Stimulated activated CD8-positive, alpha-beta memory T cell treated with anti-CD3 and anti-CD28 coated beads, Interleukin-7, amount 100 ng/mL, for 48 hours (primary cell): ENCODE measurements around the gene SAA2.
"Not testable (repeated sequence)": the region's sequence is repeated elsewhere in the genome, so short reads cannot be mapped to it uniquely, and the experiment has no call there.

Experiments used
- DNase-seq, 2 donors: peaks; one replicate each; pipeline ENCODE4 v3.0.0-alpha.2; 2020; ENCODE audit warnings: low read depth in 1 of 2; ENCODE audit errors: extremely low read depth in 1 of 2

SAA2 gene

DNA sequence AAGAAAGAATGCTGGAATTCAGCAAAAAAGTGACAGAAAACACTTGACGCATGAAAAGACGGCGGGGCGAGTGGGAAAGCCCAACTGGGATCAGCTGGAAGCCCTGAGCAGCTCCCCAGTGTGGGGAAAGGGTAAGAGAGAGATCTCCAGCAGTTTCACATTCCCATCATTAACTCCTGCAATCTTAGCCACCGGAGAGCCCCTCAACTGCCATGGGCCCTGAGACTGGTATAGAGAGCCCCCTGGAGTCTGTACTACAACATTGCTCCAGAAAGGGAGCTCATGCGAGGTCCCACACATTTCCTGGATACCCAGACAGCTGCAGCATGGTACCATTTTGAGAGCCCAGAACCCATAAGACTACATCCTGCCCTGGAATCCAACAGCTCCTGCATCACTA, 44.7 kb downstream of the SAA2 start:
- DNase-seq: no peak

DNA sequence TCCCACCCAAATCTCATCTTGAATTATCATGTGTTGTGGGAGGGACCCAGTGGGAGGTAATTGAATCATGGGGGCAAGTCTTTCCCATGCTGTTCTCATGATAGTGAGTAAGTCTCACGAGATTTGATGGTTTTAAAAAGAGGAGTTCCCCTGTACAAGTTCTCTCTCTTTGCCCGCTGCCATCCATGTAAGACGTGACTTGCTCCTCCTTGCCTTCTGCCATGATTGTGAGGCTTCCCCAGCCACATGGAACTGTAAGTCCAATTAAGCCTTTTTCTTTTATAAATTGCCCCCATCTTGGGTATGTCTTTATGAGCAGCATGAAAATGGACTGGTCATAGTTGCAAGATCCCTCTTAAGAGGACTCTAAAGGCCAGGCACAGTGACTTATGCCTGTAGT, 50.7 kb downstream of the SAA2 start:
- DNase-seq: not testable (repeated sequence)

DNA sequence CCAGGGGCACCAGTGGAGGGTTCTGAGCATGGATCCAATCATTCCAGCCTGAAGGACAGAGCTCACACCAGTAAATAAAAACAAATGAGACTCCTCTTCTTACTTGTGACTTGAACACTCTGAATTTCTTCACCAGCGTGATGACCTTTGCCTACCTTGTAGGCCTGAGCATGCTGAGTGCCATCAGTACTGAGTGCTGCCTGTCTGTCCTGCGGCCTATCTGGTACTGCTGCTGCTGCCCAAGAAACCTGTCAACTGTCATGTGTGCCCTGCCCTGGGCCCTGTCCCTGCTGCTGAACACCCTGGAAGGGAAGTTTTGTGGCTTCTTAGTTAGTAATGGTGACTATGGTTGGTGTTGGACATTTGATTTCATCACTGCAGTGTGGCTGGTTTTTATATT, 51.9 kb downstream of the SAA2 start:
- no peak for DNase-seq
